GM23338 (cell line): ENCODE data around the gene JAKMIP1. TPM values are rescaled to one million over a fixed set of nuclear protein-coding genes. Genes with fewer than 3 reads are reported as not detected.

ENCODE experiments used
- ATAC-seq: fragments of 200-7000 bp; cut with Tn5 transposase; 3 replicates; pipeline ENCODE4 v1.9.1; 2020
- DNase-seq: peaks from one replicate; pipeline ENCODE4 v3.0.0-alpha.2; 2015; ENCODE audit warnings: low spot score
- H2AFZ ChIP-seq: fragments of 200-600 bp; sonication (generic); 2 replicates; pipeline ENCODE4 v1.8.0; 2016; ENCODE audit warnings: antibody characterized with exemption, mild to moderate bottlenecking, moderate library complexity
- H3F3A ChIP-seq: fragments of 200-600 bp; sonication (generic); replicated peaks from 2 replicates; pipeline ENCODE4 v1.8.0; 2017; ENCODE audit warnings: antibody characterized with exemption, mixed run types, low read depth
- H3K27ac ChIP-seq: fragments of 200-600 bp; sonication (generic); 2 replicates; pipeline ENCODE4 v1.6.1; 2016; ENCODE audit warnings: low read depth
- H3K27me3 ChIP-seq: fragments of 200-600 bp; sonication (generic); 2 replicates; pipeline ENCODE4 v1.8.0; 2016; ENCODE audit warnings: mild to moderate bottlenecking, mixed run types, moderate library complexity; ENCODE audit not compliant: insufficient read depth
- H3K36me3 ChIP-seq: fragments of 200-600 bp; sonication (generic); 2 replicates; pipeline ENCODE4 v1.8.0; 2016; ENCODE audit warnings: mild to moderate bottlenecking; ENCODE audit not compliant: insufficient read depth
- H3K4me1 ChIP-seq: fragments of 200-600 bp; sonication (generic); 2 replicates; pipeline ENCODE4 v1.8.0; 2016; ENCODE audit warnings: mild to moderate bottlenecking, moderate library complexity; ENCODE audit not compliant: insufficient read depth
- H3K4me2 ChIP-seq: fragments of 200-600 bp; sonication (generic); 2 replicates; pipeline ENCODE4 v1.7.1; 2017; ENCODE audit warnings: mixed run types
- H3K4me3 ChIP-seq: fragments of 200-600 bp; sonication (generic); 2 replicates; pipeline ENCODE4 v1.6.1; 2016; ENCODE audit warnings: mixed run types
- H3K79me2 ChIP-seq: fragments of 200-600 bp; sonication (generic); replicated peaks from 2 replicates; pipeline ENCODE4 v1.8.0; 2017; ENCODE audit warnings: mild to moderate bottlenecking; ENCODE audit not compliant: insufficient read depth
- H3K9me2 ChIP-seq: fragments of 200-600 bp; sonication (generic); 2 replicates; pipeline ENCODE4 v1.8.0; 2017; ENCODE audit not compliant: insufficient read depth
- H4K20me1 ChIP-seq: fragments of 200-600 bp; sonication (generic); replicated peaks from 2 replicates; pipeline ENCODE4 v1.8.0; 2017; ENCODE audit warnings: mild to moderate bottlenecking; ENCODE audit not compliant: insufficient read depth
- H3K27ac Mint-ChIP-seq: 2 replicates; pipeline ENCODE4 v1.8.0; 2020; ENCODE audit warnings: inconsistent platforms, mild to moderate bottlenecking, moderate library complexity, mixed read lengths
- H3K27me3 Mint-ChIP-seq: 3 replicates; pipeline ENCODE4 v1.8.0; 2022; ENCODE audit warnings: low read depth, mild to moderate bottlenecking, moderate library complexity, mixed read lengths, inconsistent platforms; ENCODE audit not compliant: insufficient read depth, poor library complexity
- H3K36me3 Mint-ChIP-seq: 3 replicates; pipeline ENCODE4 v1.8.0; 2021; ENCODE audit warnings: low read depth, mild to moderate bottlenecking, inconsistent platforms, moderate library complexity, mixed read lengths
- H3K4me1 Mint-ChIP-seq: 3 replicates; pipeline ENCODE4 v1.8.0; 2020; ENCODE audit warnings: mild to moderate bottlenecking, inconsistent platforms, mixed read lengths
- H3K4me3 Mint-ChIP-seq: 3 replicates; pipeline ENCODE4 v1.8.0; 2021; ENCODE audit warnings: moderate library complexity, mild to moderate bottlenecking, inconsistent platforms, mixed read lengths
- H3K9me3 Mint-ChIP-seq: 3 replicates; pipeline ENCODE4 v1.8.0; 2020; ENCODE audit warnings: moderate library complexity, mild to moderate bottlenecking, inconsistent platforms, mixed read lengths
- CTCF ChIP-seq, 2 experiments: fragments of 200-600 bp in 1 of 2; sonication (generic) in 1 of 2; conservative IDR thresholded peaks; 2 replicates each; pipeline versions ENCODE4 v1.5.1 to v1.6.1; 2016 to 2017; ENCODE audit warnings: antibody characterized with exemption in 2 of 2, low read depth in 2 of 2, mild to moderate bottlenecking in 2 of 2, moderate library complexity in 1 of 2
- JUNB ChIP-seq: IDR thresholded peaks from one replicate; pipeline ENCODE4 v1.6.1; 2016; ENCODE audit warnings: antibody characterized with exemption; ENCODE audit not compliant: unreplicated experiment
- POLR2AphosphoS5 ChIP-seq: IDR thresholded peaks from 2 replicates; pipeline ENCODE4 v1.6.1; 2016; ENCODE audit warnings: antibody characterized with exemption, low read depth
- REST ChIP-seq: IDR thresholded peaks from one replicate; pipeline ENCODE4 v1.6.1; 2018; ENCODE audit warnings: antibody characterized with exemption; ENCODE audit not compliant: unreplicated experiment
- STAT1 ChIP-seq: IDR thresholded peaks from one replicate; pipeline ENCODE4 v1.6.1; 2016; ENCODE audit warnings: antibody characterized with exemption; ENCODE audit not compliant: unreplicated experiment
- ZNF114 ChIP-seq: fragments of 250-450 bp; sonication (Bioruptor Pico); IDR thresholded peaks from 2 replicates; pipeline ENCODE4 v1.5.0; 2020; ENCODE audit warnings: mild to moderate bottlenecking, moderate library complexity
- ZNF462 ChIP-seq: fragments of 250-450 bp; sonication (Bioruptor Pico); IDR thresholded peaks from 2 replicates; pipeline ENCODE4 v1.5.0; 2020; ENCODE audit warnings: mild to moderate bottlenecking, moderate library complexity
- polyA plus RNA-seq: library from polyadenylated mRNA; unstranded; fragments of >200 nt; fragmentation: Nextera tagmentation; extraction: Ambion mirVana; gene quantifications from 2 replicates; pipeline ENCODE4 v1.2.1, GENCODE V29; 2016
- total RNA-seq: library from RNA; depleted of rRNA; stranded (reverse); fragments of >200 nt; shearing (Covaris generic); gene quantifications from 2 replicates; pipeline ENCODE4 v1.2.3, GENCODE V29; 2014

Gene JAKMIP1
- total and polyA plus RNA-seq, 2 experiments from 2014 or later: 4.6 to 5.1 TPM

GRCh38 chr4:6031846-6032245, 168.5 kb downstream of the JAKMIP1 start (continued):
- no peak for TF ChIP-seq ZNF462 (CRISPR knock-in tag)
- TF ChIP-seq JUNB: no peak
- TF ChIP-seq CTCF (conservative IDR thresholded peaks at IDR 0.05; ENCODE audit: low read depth in 2 of 2): no peak
- no peak for TF ChIP-seq STAT1

GRCh38 chr4:6030679-6031078, 169.7 kb downstream of the JAKMIP1 start:
- Histone ChIP-seq H3K4me1 (no peaks in the 10 kb centered on the region), H3K9me2 (no peaks in the 10 kb centered on the region), H3K36me3 (no peaks in the 10 kb centered on the region), H3K79me2 (no peaks in the 10 kb centered on the region), H3F3A (no peaks in the 10 kb centered on the region), H3K27ac (no peak overlapping the region), H3K4me3 (no peak overlapping the region), H3K4me2 (no peak overlapping the region), H2AFZ (no peak overlapping the region), H4K20me1 (no peaks in the 10 kb centered on the region; the same call in 1 of the 2 replicates), H3K27me3 (no peaks in the 10 kb centered on the region)
- TF ChIP-seq ZNF114 (CRISPR knock-in tag) (no peak), POLR2AphosphoS5 (no peak), REST (no peak)
- Mint-ChIP-seq H3K36me3 (no peaks in the 10 kb centered on the region), H3K4me3 (no peak overlapping the region), H3K9me3 (no peaks in the 10 kb centered on the region), H3K27ac (peak overlapping the region; percentile 54; the same call in 1 of the 2 replicates), H3K27me3 (peaks cover 14% of the 10 kb centered on the region), H3K4me1 (peaks cover 14% of the 10 kb centered on the region)
- no peak for DNase-seq
- ATAC-seq: no peak
